NK-92 (cell line): Measurements from ENCODE around the gene PDC.
"Not testable (repeated sequence)": the region's sequence is repeated elsewhere in the genome, so short reads cannot be mapped to it uniquely, and the experiment has no call there.

Source experiments
- DNase-seq: peaks from one replicate; lab custom pipeline; 2025; ENCODE audit not compliant: unreplicated experiment; lab: John Stamatoyannopoulos, UW

PDC gene

DNA sequence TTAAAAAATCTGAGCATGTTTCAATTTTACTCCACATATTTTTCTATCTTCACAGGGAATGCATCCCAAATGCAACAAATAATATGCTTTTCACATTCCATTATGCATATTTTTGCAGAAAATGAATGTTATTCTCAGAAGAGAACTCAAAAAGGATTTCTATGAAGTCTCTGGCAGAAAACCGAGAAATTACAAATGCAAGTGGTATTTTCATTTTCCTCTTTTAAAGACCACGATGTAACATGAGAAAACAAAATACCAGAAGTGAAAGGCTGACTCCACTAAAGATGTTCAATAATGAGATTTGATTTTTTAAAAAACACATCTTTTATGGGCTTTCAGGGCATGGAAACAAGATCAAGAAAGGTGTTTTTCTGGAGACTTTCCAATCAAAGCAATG is 5.0 kb upstream of the PDC start:
- no peak for DNase-seq

DNA sequence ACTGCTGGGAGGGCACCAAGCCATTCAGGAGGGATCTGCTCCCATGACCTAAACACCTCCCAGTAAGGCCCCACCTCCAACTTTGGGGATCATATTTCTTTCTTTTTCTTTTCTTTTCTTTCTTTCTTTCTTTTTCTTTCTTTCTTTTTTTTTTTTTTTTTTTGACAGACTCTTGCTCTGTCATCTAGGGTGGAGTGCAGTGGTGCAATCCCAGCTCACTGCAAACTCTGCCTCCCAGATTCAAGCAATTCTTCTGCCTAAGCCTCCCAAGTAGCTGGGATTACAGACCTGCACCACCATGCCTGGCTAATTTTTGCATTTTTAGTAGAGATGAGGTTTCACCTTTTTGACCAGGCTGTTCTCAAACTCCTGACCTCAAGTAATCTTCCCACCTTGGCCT is 4.6 kb upstream of the PDC start:
- DNase-seq = not testable (repeated sequence)

- no peak for DNase-seq
Measured at GRCh38 chr1:186463926-186464325, 3.0 kb upstream of the PDC start.

- no peak for DNase-seq
Measured at GRCh38 chr1:186463511-186463910, 2.6 kb upstream of the PDC start.

DNA sequence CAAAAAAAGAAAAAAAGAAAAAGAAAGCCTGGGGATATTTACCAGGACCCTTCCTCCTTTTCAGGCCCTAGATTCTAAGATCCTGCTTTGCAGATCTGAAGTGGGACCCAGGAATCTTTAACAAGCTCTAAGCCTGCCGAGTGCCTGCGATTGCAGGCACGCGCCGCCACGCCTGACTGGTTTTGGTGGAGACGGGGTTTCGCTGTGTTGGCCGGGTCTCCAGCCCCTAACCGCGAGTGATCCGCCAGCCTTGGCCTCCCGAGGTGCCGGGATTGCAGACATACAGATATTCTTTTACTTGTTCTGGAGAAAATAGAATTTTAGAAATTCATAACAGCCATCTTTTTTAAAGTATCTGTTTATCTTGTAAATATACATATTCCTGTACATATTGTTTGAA is 1.8 kb downstream of the PDC start:
- not testable (repeated sequence) for DNase-seq

DNA sequence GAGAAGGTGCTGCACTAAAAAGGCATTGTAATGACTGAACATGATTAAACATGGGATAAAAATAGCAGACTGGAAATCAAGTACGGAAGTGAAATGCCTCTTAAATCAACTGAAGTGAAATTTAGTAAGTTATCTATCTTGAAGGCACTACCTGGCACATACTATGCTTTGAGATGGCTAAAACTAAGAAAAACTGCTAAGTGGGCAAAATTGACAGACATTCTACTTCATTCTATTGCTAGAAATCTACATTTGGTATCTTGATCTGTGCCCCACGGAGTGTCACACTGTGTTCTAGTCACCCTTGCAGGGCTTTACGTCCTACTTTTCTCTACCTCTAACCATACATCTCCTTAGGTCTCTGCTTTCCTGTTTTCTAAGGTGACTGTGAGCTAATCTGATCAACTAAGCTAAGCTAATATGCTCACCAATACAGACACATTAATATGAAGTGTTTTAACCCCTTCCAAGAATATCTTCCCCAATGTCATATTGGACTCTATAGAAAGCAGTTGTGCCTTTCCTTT is 4.1 kb downstream of the PDC start:
- DNase-seq = no peak

- no peak for DNase-seq
Measured at GRCh38 chr1:186454981-186455380, 5.9 kb downstream of the PDC start.

DNA sequence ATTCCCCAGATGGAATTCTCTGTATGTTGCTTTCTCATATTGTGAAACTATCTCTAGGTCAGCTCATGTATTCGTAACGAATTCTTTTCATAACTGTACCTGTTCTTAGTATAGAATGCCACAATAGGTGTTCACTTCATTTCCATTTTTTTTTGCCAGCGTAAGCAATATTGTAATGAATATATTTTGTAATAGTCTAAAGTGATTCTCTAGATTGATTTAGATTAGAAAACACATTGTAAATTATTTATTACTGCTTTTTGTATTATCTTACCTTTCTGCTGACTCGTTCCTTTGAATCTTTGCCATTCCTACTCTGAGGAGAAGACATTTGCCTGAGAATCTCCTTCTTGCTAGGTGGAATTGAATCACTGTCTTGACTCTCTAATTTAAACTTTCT is 14.8 kb downstream of the PDC start:
- DNase-seq = no peak

- no peak for DNase-seq
Measured at GRCh38 chr1:186443638-186444037, 17.3 kb downstream of the PDC start.

DNA sequence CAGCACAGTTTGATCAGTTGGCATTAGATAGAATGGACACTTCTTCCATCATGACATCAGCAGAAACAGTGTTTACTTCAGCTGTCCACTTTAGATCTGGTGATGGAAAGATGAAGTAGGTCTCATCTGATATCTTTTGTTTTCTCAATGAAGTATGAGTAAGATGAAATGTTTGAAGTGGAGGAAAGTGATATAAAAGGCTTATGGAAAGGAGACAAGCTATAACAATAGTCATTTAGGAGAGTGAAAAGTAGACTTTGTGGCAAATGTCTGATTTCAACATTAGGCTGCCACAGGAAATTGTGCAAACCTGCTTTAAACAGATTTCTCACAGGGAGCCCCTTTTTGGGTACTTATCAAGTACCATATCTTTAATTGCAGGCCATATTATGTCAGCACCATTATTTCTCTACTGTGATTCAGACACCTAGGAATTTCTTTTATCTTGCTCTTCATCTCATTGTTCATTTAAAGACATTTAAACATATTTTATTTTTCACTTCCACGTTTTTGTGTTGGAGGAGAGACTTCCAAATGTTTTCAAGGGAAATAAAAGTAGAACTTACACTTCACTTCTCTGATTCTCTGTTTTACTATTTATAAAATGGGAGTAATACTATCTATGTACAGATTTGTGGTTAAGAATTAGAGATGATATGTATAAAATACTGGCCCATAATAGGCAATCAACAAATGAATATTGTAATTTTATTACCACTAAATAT is 18.1 kb downstream of the PDC start:
- no peak for DNase-seq

GRCh38 chr1:186440584-186440983 is 20.3 kb downstream of the PDC start:
- DNase-seq = no peak

DNA sequence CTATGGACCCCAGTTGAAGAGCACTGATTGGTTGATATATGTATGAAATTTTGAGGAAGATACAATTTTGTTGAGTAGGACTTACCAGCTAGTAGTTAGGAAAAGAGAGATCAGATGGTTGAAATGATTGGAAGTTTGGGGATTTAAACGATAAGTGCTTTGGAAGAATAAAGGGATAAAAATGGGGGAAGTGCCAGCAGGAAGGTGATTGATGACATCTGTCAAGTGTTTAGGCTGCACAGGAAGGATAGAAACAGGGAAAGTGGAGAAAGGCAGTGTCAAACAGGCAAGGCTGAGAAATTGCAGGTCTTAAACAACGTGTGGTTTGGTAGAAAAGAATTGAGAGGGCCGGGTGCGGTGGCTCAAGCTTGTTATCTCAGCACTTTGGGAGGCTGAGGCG is 22.3 kb downstream of the PDC start:
- no peak for DNase-seq

DNA sequence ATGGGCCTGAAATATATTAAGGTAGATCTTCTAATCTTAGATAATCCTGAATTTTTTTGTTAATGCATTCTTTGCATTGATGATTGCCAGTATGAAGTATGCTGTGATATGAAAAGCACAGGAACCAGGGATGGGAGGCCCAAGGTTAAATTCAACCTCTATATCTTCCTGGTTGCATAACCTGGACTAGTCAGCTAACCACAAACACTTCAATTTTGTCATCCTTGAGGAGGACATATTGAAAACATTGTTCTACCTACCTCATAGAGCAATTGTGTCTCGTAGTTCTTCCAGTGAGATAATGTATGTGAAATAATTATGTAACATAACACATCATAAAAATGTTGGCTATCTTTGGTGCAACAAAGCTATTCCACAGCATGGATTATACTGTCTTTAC is 25.6 kb downstream of the PDC start:
- DNase-seq = no peak

GRCh38 chr1:186429017-186429416 is 31.9 kb downstream of the PDC start:
- DNase-seq = no peak

DNA sequence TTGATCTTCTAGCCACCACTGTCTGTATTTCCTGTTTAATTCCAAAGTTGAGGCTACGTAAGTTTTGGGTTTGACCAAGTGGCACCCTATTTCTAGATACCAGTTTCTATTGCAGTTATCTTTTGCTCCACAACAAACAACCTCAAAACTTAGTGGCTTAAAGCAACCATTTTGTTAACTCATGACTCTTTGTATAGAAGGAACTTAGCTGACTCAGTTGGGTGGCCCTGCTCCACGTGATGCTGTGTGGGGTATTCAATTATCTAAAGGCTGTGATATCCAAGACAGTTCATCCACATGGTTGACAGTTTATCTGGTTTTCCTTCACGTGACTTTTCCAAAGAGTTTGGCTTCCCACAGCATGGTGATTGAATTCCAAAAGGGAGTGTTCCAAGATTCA is 34.8 kb downstream of the PDC start:
- DNase-seq = no peak

- DNase-seq = no peak
Measured at GRCh38 chr1:186424539-186424938, 36.4 kb downstream of the PDC start.

DNA sequence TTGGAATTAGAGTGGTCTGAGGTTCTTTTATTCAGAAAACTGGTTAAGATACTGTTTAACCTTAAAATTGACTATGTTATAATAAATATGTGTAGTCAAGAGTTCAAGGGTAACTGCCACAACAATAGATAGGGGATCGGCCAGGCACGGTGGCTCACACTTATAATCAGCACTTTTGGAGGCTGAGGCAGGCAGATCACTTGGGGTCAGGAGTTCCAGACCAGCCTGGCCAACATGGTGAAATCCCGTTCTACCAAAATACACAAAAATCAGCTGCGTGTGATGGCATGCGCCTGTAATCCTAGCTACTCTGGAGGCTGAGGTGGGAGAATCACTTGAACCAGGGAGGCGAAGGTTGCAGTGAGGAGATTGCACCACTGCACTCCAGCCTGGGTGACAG is 39.5 kb downstream of the PDC start:
- DNase-seq = no peak

DNA sequence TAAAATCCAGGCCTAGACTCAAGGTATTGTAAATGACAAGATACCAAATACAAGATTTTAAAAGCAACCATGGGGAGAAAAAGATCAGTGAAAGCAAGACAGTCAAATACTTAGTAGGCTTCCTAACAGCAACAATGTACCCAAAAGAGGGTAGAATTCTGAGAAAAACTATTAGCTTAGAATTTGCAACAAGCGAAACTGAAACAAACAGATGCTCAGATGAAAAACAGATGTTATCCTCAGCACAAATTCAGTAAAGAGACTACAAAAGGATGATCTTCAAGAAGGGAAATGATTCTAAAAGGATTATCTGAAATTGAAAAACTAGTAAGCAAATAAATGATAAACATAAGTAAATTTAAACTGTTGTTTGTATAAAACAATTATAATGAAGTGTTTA is 40.0 kb downstream of the PDC start:
- DNase-seq = no peak

DNA sequence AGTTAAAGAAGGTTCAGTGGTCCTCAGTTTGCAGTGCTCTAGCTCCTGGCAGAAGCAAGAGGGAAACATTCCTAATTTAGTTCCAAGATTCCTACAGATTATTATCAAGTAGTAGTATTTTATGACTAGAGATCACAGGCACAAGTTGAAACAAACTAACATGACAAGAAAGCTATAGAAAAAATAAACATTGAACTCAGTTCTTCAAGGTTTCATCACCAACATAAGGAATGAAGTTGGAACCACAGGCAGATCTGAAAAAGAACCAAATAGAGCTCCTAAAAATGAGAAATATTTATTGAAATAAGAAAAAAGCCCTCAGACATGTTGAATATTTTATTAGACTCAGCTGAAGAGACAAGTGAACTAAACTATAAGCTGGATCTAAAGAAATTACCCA is 40.6 kb downstream of the PDC start:
- no peak for DNase-seq

GRCh38 chr1:186418503-186418902 is 42.4 kb downstream of the PDC start:
- no peak for DNase-seq

- no peak for DNase-seq
Measured at GRCh38 chr1:186413319-186413718, 47.6 kb downstream of the PDC start.

DNA sequence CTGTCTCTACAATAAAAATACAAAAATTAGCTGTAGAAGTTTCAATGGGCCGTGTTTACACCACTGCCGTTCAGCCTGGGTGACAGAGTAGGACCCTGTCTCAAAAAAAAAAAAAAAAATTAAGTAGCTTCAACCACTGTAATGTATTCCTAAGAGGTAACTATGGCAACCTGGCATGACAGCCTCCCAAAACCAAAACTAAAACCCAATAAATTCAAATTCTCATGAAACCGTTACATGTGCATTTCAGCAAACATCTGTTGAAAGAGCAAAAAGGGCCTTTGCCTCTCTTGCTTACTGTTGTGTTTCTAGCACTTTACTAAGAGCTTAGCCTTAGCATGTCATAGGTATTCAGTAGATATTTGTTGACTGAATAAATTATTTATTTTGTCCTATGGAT is 51.8 kb downstream of the PDC start:
- DNase-seq = no peak

DNA sequence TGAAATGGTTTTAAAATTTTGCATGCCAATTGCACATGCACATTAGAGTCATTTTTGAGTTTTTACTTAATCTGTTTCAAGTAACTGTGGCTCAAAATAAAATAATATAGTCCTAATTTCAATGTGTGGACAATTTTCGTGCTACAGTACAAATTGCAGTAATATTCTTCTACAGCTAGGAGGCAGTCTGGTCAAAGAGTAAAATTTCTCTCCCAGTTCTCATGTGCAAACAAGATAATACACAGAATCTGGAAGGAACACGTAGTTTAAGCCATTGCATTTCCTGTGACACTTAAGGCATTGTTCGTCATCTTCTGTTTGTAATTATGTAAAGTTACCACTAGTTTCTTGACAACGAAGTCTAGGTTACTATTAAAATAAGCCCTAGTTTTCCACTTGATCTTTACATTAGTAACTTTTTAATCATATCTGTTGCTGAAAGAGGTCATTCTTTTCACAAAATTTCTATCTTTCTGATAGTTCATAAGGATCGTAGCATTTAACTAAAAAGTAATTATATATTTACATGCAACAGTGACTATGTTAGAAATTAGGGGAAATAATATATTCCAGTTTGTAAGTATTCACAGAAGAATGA is 56.4 kb downstream of the PDC start:
- no peak for DNase-seq
